HG03442 (cell line): ENCODE measurements around the gene NUTM2G.
"Not testable (repeated sequence)": the region's sequence is repeated elsewhere in the genome, so short reads cannot be mapped to it uniquely, and the experiment has no call there.

Source experiments
- ATAC-seq: cut with Tn5 transposase; IDR thresholded peaks from one replicate; pipeline ENCODE4 v1.9.1; 2021; ENCODE audit warnings: mild to moderate bottlenecking, moderate library complexity; ENCODE audit not compliant: unreplicated experiment

NUTM2G gene, protein sequence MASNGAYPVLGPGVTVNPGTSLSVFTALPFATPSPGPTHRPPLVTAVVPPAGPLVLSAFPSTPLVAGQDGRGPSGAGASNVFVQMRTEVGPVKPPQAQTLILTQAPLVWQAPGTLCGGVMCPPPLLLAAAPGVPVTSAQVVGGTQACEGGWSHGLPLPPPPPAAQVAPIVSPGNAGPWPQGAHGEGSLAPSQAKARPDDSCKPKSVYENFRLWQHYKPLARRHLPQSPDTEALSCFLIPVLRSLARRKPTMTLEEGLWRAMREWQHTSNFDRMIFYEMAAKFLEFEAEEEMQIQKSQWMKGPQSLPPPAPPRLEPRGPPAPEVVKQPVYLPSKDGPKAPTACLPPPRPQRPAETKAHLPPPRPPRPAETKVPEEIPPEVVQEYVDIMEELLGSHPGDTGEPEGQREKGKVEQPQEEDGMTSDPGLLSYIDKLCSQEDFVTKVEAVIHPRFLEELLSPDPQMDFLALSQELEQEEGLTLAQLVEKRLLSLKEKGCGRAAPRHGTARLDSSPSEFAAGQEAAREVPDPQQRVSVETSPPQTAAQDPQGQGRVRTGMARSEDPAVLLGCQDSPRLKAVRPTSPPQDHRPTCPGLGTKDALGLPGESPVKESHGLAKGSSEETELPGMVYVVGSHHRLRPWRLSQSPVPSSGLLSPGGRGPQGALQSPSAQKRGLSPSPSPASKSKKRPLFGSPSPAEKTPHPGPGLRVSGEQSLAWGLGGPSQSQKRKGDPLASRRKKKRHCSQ

DNA sequence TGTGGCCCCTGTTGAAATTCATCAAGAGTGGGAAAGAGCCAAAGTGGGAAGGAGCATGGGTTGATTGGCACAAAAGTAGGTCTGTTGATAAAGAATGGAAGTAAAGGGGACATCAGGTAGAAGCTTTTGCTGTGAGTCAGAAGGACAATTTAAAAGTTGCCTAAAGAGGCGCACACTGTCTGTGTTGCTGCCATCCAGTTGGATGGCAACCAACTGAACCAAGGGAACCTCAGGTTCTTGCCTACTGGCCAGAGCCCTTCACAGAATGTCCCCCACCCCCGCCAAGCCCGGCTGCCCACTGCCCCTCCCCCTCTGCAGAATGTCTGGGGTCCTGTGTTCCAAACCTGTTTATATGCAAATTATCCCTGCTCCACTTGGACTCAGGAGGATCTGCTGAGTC, at the start of gene NUTM2G:
Gene NUTM2G, plus strand, starts transcription at position 301 of the 400 bp plus-strand sequence. CDS start 182 bp downstream, outside the sequence.
- ATAC-seq, result not testable (repeated sequence)

DNA sequence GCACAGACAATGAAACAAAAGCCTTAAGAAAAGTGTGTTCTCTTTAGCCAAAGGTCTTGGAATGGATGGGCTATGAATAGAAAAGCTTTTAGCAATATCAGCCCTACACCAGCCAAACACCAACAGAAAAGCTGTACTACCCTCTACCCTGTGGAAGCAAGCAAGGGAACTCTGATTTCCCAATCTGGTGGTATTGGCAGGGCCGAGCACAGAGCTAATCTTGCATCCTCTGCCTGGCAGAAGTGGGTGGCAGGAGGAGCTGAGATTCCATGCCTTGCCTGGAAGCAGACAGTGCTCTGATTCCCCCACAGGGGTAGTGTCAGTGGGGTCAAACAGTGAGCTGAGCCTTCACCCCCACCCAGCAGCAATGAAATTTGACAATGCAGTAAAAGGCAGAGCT, 44.7 kb upstream of the NUTM2G start:
- ATAC-seq, result no peak

DNA sequence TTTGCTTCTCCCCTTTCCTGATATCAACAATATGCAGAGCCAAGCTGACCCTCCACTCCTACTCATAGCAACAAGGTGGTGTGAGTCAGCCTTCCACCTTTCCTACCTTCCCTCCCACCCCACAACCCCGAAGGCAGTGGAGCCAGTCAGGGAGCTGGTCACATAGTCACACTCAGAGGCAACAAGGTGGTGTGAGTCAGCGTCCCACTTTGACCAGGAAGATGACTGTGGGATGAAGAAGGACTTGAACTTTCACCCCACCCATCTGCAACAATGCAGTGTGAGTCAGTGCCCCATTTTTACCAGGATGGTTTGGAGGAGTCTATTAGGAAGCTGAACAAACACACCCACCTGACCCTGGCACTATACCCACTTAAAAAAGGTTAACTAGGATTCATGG, 44.2 kb upstream of the NUTM2G start:
- ATAC-seq, result no peak

DNA sequence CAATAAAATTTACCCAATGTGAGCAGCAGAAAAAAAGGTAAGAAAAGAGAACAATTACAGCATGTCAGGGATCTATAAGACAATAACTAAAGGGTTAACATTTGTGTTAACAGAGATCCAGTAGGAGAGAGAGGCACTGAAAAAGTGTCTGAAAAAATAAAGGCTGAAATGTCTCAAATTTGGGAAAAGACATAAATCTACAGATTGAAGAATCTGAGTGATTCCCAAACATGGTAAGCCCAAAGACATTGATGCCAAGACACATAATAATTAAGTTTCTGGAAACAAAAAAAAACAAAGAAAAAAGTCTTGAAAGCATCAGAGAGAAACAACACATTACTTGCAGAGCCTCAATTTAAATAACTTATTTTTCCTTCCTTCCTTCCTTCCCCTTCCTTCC, 43.2 kb upstream of the NUTM2G start:
- no peak for ATAC-seq

DNA sequence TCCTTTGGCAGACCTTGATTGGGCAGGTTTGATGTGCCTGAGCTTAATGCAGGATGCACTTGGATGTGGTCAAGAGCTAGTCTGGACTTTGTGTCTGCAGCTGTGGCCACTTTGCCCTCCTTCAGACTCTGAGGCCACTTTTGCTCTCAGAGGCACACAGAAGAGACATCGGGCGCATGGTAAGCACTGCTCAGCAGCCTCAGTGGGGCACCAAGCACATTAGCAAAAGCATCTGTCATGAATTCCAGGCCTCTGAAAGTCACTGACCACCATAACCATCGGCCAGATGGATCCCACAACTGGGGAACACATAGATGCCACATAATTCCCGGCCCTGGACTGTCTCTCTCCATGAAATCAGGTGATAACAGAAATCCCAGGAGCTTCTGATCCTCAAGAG, 40.1 kb upstream of the NUTM2G start:
- no peak for ATAC-seq

DNA sequence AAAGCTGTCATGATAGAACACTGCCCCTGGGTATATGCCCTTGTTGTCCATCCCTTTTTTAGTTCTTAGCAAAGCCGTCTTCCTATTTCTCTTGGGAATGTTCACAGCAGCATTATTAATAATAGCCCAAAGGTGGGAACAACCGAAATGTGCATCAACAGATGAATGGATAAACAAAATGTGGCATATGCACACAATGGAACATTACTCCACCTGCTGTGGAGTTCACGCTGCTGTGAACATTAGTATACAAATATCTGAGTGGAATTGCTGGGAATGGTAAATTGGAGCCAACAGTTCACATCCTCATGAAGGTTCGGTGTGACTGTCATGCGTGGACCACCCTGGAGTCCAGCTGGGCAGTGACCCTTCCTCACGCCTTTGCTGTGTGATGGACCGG, 36.5 kb upstream of the NUTM2G start:
- no peak for ATAC-seq

DNA sequence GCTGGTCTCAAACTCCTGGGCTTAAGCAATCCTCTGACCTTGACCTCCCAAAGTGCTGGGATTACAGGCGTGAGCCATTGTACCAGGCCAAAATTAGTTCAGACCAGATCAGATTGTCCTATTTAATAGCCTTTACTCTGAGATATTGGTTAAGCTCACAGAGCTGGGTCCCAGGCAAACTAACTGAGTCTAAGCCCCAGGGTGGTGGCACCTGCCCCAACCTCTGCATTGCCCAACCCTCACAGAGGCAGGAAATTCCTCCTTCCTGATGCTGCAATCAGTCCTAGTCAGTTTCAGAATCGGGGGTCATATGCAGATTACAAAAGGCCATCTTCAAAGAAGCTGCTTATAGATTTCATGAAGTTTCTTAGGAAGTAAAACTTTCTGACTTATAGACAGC, 28.6 kb upstream of the NUTM2G start:
- not testable (repeated sequence) for ATAC-seq

DNA sequence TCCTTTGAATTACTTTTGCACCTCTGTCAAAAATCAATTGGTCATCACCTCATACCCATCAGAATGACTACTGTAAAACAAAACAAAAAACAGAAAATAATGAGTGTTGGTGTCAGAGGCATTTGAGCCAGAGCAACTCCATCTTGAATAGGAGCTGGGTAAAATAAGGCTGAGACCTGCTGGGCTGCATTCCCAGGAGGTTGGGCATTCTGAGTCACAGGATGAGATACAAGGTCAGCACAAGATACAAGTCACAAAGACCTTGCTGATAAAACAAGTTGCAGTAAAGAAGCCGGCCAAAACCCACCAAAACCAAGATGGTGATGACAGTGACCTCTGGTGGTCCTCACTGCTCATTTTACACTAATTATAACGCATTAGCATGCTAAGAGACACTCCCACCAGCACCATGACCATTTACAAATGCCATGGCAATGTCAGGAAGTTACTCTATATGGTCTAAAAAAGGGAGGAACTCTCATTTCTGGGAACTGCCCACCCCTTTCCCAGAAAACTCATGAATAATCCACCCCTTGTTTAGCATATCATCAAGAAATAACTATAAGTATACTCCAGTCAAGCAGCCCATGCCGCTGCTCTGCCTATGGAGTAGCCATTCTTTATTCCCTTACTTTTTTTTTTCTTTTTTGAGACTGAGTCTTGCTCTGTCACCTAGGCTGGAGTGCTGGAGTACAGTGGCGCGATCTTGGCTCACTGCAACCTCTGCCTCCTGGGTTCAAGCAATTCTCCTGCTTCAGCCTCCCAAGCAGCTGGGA, 23.5 kb upstream of the NUTM2G start:
- ATAC-seq, result not testable (repeated sequence)

DNA sequence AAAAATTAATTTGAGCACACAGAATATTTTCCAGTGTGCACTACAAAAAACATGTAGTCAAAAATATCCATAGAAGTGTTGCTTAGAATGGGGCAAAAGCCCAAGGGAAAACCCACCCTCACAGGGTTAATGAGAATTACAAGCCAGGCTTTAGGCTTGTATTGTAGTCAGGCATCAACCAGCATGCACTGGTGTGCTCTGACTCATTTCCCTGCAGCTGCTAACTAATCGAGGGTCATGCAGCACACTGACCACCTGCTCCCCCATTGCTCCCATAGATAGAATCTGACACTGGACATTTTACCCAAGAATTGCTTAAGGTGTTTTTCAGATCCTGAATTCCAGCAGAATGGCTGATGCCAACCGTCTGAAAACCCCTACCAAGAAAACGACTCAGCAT, 20.2 kb upstream of the NUTM2G start:
- ATAC-seq, result not testable (repeated sequence)

DNA sequence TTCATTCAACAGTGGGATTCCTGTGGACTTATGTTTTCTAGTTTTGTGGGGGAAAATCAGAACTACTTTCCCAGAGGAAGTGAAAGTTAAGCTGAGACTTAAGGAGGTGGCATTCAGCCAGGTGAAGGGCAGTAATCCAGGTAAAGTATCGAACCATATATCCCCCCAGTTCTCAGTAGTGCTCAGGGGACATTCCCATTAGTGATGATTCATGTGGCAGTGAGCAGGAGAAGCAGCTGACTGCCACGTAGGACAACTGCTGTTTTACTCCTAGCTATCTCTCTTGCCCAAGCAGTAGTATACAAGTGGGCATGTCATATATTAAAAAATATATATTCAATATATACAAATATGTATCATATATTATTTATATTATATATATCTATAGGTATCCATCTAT, 13.1 kb upstream of the NUTM2G start:
- ATAC-seq, result not testable (repeated sequence)

DNA sequence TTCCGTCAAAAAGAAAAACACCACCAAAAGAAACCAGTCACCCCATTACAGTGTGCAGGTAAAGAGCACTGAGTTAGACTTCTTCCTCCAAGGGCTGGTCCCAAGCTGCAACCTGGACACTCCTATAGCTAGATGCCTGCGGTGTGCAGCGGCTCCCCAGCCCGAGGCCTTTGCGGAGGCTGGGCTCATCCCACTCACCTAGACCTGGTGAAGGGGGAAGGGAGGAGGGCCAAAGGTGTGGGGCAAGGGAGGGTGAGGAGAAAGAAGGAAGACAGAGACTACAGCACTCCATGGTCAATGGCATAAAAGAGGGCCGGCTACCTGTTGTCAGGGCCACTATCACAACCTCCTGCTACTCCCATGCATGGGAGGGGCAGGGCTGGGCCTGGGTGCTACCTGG, 12.1 kb upstream of the NUTM2G start:
- not testable (repeated sequence) for ATAC-seq

DNA sequence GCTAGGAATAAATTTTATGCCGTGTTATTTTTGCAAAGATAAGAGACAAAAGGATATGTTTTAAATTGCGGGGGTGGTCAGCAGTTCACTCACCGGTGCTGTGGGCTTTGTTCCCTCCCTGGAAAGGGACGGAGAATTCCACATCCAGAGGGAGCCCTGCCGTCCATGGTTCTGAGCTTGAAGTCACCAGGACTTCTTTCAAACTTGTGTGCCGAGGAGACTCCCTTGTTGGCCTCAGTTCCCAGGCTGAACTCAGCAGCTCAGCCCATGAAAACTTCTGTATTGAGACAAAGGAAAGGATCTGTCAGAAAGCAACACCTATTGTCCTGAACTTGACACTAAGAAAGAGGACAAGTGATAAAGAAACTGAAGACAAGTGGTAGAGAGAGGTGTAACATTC, 10.1 kb upstream of the NUTM2G start:
- ATAC-seq, result not testable (repeated sequence)

DNA sequence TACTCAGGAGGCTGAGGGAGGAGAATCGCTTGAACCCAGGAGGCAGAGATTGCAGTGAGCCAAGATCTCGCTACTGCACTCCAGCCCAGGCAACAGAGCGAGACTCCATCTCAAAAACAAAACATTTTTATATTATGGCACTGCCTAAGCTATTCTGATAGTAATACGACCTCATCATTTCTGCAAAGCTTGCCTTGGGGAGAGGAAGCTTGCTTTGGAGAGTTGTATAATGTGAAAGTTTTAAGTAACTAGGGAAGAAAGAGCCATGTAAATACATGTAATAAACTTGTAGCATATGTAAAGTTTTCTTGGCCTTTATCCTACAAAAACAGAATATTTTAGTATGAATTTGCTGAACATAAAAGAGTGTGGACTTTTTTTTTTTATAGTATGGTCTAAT, 7.8 kb upstream of the NUTM2G start:
- ATAC-seq, result not testable (repeated sequence)

DNA sequence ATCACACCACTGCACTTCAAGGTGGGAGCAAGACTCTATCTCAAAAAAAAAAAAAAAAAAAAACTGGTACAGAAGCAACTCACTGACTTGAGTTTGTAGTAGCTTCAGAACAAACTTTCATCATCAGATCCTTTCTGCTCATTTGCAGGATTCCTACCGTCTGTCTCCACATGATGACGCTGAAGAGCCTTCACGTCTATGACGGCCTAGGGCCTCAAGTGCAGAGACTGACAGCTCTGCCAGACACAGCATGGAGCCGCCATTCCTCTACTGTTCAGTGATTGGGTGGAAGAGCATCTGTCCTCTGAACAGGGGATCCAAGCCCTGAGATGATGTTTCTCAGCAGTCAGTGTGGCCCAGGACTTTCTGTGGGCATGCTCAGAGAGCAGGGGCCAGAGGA, 3.1 kb upstream of the NUTM2G start:
- ATAC-seq, result not testable (repeated sequence)

DNA sequence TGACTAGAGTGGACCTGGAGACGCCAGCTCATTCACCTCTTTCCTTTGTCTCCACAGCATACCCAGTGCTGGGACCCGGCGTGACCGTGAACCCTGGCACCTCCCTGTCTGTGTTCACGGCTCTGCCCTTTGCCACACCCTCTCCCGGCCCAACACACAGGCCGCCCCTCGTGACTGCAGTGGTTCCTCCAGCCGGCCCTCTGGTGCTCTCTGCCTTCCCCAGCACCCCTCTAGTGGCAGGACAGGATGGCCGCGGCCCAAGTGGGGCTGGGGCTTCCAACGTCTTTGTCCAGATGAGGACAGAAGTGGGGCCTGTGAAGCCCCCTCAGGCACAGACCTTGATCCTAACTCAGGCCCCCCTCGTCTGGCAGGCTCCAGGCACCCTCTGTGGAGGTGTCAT, 3.0 kb downstream of the NUTM2G start:
- ATAC-seq, result not testable (repeated sequence)

DNA sequence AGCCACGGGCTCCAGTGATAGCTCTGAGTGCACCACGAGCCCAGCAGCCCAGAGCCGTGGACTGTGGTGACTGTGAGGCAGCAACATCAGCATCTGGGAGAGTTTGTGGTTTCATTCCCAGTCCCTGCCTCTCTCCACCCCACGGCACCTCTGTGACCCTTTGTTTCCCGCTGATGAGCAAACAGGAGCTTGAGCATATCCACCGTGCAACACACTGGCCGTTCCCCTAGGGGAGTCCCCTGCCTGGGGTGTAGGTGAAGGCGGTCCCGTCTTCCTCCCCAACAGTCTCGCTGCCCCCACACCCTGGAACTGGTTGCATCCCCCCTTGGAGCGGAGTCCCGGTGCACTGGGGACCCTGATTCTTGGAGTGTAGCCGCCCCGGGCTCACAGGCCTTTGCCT, 5.5 kb downstream of the NUTM2G start:
- ATAC-seq, result not testable (repeated sequence)

DNA sequence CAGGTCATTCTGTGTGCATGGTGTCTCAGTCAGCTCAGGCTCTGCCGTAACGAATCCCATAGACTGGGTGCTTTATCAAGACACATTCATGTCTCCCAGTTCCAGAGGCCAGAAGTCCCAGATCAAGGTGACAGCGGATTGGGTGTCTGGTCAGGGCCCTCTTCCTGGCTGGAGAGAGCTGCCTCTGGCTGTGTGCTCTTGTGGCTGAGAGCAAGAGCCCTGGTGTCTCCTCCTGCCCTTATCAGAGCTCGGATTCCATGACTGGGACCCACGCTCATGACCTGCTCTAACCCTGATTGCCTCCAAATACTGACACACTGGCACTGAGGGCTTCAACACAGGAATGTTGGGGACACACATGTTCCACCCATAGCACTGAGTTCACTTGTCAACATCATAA, 6.1 kb downstream of the NUTM2G start:
- not testable (repeated sequence) for ATAC-seq

DNA sequence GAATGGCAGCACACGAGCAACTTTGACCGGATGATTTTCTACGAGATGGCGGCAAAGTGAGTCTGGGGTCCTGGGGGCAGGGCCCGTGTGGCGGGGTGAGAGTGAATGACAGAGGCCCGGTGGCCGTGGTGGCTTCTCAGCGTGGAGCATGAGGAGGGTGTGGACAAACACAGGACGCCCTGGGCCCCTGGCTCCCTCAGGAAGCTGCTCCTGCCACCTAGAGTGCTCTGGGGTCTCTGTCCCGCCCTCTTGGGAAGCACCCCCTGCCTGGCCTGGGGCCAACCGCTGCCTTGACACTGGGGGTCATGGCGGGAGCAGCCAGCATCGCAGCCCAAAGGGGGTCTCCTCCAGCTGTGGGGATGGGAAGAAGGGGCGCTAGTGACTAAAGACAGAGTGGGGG, 6.8 kb downstream of the NUTM2G start:
- ATAC-seq, result not testable (repeated sequence)

DNA sequence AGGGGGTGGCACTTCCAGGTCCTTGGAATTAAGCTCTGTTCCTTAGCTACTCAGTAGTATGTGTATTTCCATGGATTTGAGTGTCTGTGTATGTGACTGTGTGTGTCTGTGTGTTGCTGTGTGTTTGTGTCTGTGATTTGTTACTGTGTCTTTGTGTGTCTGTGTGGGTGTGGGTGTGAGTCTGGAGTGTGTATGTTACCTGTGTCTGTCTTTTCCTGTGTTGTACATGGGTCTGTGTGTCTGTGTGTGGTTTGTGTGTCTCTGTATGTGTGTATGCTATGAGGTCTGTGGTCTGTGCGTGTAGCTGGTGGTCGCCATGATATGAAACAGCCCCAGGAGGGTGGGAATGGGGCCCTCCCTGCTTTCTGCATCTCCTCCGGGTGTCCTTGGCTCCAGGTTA, 8.8 kb downstream of the NUTM2G start:
- not testable (repeated sequence) for ATAC-seq

DNA sequence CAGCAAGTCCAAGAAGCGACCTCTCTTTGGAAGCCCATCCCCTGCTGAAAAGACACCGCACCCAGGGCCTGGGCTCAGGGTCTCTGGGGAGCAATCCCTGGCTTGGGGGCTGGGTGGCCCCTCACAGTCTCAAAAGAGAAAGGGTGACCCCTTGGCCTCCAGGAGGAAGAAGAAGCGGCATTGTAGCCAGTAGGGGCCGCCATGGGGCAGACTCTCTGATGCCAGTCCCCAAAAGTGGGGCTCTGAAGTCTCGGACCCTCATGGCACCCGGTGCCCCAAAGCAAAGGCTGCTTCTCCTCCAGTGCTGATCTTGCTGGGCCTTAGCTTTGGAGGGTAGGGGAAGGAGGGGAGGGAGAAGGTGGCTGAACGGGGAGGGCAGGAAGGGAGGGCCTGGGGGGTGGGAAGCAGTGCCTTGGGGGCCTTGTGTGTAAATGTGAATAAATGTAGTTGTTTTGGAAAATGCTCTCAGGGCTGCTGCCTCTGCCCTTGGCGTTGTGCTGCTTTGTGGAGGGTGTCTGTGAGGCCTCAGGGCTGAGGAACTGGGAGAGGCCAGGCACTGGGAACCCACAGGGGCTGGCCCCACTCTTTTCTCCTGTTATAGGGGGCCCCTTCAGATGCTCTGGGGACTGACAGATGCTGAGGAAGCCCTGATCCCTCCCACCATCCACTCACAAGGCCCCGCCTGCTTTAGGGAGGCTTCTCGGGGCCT, 10.5 kb downstream of the NUTM2G start:
- not testable (repeated sequence) for ATAC-seq

DNA sequence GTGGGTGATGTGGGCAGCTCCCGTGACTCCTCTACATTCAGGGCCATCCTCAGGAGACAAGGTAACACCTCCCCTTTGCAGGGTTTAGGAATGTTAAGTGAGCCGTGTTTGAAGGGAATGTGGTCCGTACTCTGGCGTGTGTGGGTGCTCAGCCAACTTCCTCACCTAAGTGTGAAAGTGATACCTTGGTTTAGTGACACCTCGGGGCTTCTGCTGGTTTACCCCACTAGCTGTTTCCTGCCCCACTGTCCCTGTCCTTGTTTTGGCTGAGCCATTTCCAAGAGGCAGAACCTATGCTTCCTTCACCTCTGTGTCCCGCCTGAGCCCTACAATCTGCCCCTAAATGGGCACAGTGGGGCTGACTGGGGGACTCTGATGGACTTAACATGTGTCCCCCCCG, 12.3 kb downstream of the NUTM2G start:
- ATAC-seq, result not testable (repeated sequence)
